ENCODE measurements around the gene RAP1A. TPM values are rescaled to one million over a fixed set of nuclear protein-coding genes. Genes with fewer than 3 reads are reported as not detected.

RAP1A gene
- total and polyA plus RNA-seq, 4 donors = 14.2 to 31.4 (median 25.8) TPM

DNA sequence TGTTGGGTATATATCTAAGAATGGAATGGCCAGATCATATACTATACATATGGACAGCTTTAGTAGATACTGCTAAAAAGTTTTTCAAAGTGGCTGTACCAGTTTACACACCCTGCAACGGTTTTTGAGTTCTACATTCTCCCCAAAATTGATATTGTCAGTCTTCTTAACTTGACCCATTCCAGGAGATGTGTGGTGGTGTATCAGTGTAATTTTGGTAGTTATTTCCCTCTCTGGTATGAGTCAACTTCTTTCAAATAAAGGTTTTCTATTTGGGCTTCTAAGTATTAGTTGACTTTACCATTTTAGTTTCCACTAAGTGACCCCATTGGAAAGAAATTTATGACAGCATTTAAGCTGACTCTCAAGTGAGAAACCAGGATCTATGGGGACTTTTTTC lies 90.4 kb downstream of the RAP1A start:
- no peaks in the 10 kb centered on the region for H3K9me3 ChIP-seq (ENCODE audit: control insufficient read depth in 4 of 4, low read length in 3 of 4)
- TF ChIP-seq SP1 (IDR thresholded peaks at IDR 0.05) = no peak
- TF ChIP-seq, protein P1, sequence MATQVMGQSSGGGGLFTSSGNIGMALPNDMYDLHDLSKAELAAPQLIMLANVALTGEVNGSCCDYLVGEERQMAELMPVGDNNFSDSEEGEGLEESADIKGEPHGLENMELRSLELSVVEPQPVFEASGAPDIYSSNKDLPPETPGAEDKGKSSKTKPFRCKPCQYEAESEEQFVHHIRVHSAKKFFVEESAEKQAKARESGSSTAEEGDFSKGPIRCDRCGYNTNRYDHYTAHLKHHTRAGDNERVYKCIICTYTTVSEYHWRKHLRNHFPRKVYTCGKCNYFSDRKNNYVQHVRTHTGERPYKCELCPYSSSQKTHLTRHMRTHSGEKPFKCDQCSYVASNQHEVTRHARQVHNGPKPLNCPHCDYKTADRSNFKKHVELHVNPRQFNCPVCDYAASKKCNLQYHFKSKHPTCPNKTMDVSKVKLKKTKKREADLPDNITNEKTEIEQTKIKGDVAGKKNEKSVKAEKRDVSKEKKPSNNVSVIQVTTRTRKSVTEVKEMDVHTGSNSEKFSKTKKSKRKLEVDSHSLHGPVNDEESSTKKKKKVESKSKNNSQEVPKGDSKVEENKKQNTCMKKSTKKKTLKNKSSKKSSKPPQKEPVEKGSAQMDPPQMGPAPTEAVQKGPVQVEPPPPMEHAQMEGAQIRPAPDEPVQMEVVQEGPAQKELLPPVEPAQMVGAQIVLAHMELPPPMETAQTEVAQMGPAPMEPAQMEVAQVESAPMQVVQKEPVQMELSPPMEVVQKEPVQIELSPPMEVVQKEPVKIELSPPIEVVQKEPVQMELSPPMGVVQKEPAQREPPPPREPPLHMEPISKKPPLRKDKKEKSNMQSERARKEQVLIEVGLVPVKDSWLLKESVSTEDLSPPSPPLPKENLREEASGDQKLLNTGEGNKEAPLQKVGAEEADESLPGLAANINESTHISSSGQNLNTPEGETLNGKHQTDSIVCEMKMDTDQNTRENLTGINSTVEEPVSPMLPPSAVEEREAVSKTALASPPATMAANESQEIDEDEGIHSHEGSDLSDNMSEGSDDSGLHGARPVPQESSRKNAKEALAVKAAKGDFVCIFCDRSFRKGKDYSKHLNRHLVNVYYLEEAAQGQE (IDR thresholded peaks at IDR 0.05) = no peak
- no peak for TF ChIP-seq HNF4A (conservative IDR thresholded peaks at IDR 0.05)
- TF ChIP-seq YY1 (IDR thresholded peaks at IDR 0.05) = no peak
- TF ChIP-seq JUND (IDR thresholded peaks at IDR 0.05) = no peak
- no peak for TF ChIP-seq RXRA (IDR thresholded peaks at IDR 0.05)
- no peak overlapping the region for H3K4me3 ChIP-seq (ENCODE audit: low read depth in 1 of 3, low read length in 3 of 3)
- H3K27ac ChIP-seq (ENCODE audit: low read depth in 1 of 2, low read length in 2 of 2) = no peak overlapping the region
- H3K9ac ChIP-seq (ENCODE audit: low read depth in 1 of 2, low read length in 2 of 2) = no peak overlapping the region
- 78% methylated on average over 1 of the region's 1 CpG for WGBS
- DNase-seq (ENCODE audit: low spot score) = no peak
- peaks cover 2 to 14% (median 12%) of the 10 kb centered on the region in 4 donors for H3K36me3 ChIP-seq (ENCODE audit: control insufficient read depth in 4 of 4, insufficient read depth in 3 of 4, low read depth in 1 of 4, low read length in 3 of 4)
- H3K4me1 ChIP-seq (ENCODE audit: control insufficient read depth in 4 of 4, insufficient read depth in 4 of 4, low read length in 3 of 4) = no peaks in the 10 kb centered on the region
- no peaks in the 10 kb centered on the region for H3K27me3 ChIP-seq (ENCODE audit: control insufficient read depth in 4 of 4, insufficient read depth in 4 of 4, low read length in 3 of 4)

DNA sequence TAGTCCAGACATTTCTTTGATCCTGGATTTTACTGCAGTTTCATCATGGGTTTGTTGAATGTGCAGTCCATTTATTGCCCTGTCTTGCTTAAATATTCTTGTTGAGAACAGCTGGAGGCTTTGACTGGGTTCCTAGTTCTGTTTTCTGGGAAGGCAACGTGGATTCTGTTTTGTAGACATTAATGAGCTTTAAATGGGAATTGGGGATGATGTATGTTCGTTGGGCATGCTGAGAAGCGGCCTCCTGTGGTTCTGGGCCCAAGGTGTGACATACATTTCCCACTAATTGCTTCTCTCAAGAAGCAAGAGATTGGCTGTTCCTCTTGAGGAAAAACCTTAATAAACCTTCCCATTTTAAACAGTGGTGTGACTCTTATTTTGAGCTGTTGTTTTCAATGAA lies 96.7 kb downstream of the RAP1A start:
- H3K9me3 ChIP-seq (ENCODE audit: control insufficient read depth in 4 of 4, low read length in 3 of 4) = no peaks in the 10 kb centered on the region
- H3K4me1 ChIP-seq (ENCODE audit: control insufficient read depth in 4 of 4, insufficient read depth in 4 of 4, low read length in 3 of 4) = no peaks in the 10 kb centered on the region
- no peak overlapping the region for H3K27ac ChIP-seq (ENCODE audit: low read depth in 1 of 2, low read length in 2 of 2)
- H3K27me3 ChIP-seq (ENCODE audit: control insufficient read depth in 4 of 4, insufficient read depth in 4 of 4, low read length in 3 of 4) = no peaks in the 10 kb centered on the region
- DNase-seq (ENCODE audit: low spot score) = no peak
- WGBS = 89% methylated on average over 3 of the region's 3 CpGs
- H3K4me3 ChIP-seq (ENCODE audit: low read depth in 1 of 3, low read length in 3 of 3) = no peak overlapping the region
- no peak overlapping the region for H3K9ac ChIP-seq (ENCODE audit: low read depth in 1 of 2, low read length in 2 of 2)
- H3K36me3 ChIP-seq (ENCODE audit: control insufficient read depth in 4 of 4, insufficient read depth in 3 of 4, low read depth in 1 of 4, low read length in 3 of 4) = no peaks in the 10 kb centered on the region
- no peak for TF ChIP-seq SP1 (IDR thresholded peaks at IDR 0.05)
- TF ChIP-seq, protein P2, sequence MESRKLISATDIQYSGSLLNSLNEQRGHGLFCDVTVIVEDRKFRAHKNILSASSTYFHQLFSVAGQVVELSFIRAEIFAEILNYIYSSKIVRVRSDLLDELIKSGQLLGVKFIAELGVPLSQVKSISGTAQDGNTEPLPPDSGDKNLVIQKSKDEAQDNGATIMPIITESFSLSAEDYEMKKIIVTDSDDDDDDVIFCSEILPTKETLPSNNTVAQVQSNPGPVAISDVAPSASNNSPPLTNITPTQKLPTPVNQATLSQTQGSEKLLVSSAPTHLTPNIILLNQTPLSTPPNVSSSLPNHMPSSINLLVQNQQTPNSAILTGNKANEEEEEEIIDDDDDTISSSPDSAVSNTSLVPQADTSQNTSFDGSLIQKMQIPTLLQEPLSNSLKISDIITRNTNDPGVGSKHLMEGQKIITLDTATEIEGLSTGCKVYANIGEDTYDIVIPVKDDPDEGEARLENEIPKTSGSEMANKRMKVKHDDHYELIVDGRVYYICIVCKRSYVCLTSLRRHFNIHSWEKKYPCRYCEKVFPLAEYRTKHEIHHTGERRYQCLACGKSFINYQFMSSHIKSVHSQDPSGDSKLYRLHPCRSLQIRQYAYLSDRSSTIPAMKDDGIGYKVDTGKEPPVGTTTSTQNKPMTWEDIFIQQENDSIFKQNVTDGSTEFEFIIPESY (IDR thresholded peaks at IDR 0.05) = no peak
- TF ChIP-seq GABPA (IDR thresholded peaks at IDR 0.05 in 1 of 2, conservative IDR thresholded peaks at IDR 0.05 in 1 of 2) = no peak
- no peak for TF ChIP-seq HNF4G (IDR thresholded peaks at IDR 0.05)
- no peak for TF ChIP-seq HNF4A (conservative IDR thresholded peaks at IDR 0.05)
- no peak for TF ChIP-seq FOXA2 (IDR thresholded peaks at IDR 0.05)
- TF ChIP-seq, protein P3, sequence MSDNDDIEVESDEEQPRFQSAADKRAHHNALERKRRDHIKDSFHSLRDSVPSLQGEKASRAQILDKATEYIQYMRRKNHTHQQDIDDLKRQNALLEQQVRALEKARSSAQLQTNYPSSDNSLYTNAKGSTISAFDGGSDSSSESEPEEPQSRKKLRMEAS (IDR thresholded peaks at IDR 0.05) = no peak
- no peak for TF ChIP-seq YY1 (IDR thresholded peaks at IDR 0.05)
- no peak for TF ChIP-seq RXRA (IDR thresholded peaks at IDR 0.05)
- TF ChIP-seq, protein P1 (IDR thresholded peaks at IDR 0.05) = no peak

Data from liver (tissue), 9 donors.